GM19324 (cell line): Measurements from ENCODE around the gene NINL.
"Not testable (repeated sequence)": the region's sequence is repeated elsewhere in the genome, so short reads cannot be mapped to it uniquely, and the experiment has no call there.

Source experiments
- ATAC-seq: cut with Tn5 transposase; IDR thresholded peaks from one replicate; pipeline ENCODE4 v1.9.1; 2021; ENCODE audit warnings: mild to moderate bottlenecking, moderate library complexity; ENCODE audit not compliant: unreplicated experiment, low FRiP score

NINL gene

GRCh38 chr20:25489221-25489871, 96.0 kb downstream of the NINL start:
- no peak for ATAC-seq

DNA sequence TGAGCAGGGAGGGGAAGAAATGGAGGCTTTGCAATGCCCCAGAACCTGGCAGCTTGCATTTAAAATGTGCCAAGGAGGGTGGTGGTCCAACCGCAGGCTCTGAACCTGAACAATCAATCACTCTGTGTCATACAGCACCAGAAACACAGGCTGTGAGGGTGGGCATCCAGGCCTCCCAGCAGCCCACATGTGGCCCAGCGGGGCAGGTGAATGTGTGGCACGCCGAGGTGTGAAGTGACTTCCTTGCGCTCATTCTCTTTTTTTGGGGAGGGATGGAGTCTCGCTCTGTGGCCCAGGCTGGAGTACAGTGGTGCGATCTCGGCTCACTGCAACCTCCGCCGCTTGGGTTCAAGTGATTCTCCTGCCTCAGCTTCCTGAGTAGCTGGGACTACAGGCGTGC, 97.4 kb downstream of the NINL start:
- no peak for ATAC-seq

DNA sequence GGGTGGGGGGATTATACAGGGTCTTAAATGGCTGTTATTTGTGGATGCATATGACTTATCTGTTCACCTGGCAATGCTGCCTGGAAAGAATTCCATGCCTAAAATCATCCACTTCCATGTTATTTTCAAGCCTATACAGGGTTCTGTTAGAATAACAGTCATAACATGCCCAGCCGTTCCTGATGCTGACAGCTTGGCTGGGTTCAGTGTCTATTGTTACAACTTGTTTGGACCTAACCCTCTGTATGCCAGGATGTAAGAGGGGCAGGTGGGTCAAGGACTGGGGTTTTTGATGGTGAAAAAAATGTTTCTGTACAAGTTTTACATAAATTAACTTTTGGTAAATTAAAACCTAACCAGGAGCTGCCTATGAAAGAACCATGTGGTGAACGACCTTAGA, 98.0 kb downstream of the NINL start:
- no peak for ATAC-seq

- no peak for ATAC-seq
These were observed 99.0 kb downstream of the NINL start for GRCh38 chr20:25486377-25486776.

DNA sequence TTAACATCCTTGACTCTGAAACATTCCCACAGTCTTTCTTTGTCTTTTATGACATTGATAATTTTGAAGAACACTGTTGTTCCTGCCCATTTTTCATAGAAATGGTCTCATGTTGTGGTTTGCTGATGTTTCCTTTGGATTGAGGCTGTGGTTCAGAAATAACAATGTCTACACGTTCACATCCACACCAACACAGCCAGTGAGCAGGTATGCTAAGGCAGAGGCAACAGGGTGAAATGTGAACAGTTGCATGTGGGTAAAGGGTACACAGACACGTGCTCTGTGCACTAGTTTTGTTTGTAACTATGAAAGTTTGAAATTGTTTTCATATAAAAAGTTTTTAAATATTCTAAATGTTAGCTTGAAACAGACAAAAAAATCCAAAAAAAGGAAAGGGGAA, 99.5 kb downstream of the NINL start:
- ATAC-seq: no peak

DNA sequence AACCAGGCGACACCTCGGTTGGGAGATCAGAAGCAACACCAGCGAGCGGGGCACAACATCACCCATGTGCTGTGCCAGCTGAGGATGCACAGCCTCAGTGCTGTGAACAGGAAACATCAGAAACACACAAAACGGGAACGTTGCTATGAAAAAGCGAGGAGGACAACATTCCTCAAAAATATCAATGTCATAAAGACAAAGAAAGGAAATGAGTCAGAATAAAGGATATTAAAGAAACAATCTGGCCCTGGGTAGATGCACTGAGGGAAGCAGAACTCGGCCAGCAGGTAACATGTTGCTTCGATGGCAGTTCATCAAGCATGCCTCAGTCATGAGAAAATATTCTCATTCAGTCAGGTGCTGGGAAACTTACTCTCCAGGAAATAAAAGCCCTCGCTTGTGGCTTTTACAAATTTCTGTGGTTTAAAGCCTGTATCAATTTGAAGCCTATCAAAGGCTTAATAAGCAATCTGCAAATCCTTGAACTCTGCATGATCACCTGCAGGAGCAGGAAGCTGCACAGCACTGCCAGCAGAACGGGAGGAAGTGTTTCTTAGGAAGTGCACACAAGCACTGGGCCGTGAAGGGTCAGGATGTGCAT, 100.3 kb downstream of the NINL start:
- no peak for ATAC-seq

DNA sequence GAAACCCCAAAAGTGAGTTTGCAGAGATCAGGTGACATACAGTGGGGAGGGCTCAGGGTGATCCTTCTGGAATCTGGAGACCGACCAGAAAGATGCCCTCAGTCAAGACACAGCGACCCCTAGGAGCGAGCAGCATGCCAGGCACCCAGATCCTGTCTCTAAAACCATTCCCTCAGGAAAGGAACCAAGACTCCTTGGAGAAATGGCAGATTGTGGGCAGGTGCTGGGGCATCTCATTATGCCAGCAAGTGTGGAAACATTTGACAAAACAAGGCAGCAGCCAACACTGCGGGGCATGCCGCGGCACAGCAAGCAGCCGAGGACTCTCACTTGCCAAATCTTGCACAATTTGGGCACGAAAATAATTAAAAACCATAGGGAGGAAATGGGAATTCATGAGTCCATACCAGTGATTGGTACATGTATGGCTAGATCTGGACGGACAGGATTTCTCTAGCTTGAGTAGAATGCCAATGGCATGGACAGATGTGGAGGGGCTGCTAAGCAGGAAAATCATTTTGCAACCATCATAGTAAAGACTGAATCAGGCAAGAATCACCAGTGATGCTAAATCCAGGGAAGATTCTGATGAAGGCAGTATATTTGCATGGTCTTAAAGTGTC, 101.0 kb downstream of the NINL start:
- no peak for ATAC-seq

DNA sequence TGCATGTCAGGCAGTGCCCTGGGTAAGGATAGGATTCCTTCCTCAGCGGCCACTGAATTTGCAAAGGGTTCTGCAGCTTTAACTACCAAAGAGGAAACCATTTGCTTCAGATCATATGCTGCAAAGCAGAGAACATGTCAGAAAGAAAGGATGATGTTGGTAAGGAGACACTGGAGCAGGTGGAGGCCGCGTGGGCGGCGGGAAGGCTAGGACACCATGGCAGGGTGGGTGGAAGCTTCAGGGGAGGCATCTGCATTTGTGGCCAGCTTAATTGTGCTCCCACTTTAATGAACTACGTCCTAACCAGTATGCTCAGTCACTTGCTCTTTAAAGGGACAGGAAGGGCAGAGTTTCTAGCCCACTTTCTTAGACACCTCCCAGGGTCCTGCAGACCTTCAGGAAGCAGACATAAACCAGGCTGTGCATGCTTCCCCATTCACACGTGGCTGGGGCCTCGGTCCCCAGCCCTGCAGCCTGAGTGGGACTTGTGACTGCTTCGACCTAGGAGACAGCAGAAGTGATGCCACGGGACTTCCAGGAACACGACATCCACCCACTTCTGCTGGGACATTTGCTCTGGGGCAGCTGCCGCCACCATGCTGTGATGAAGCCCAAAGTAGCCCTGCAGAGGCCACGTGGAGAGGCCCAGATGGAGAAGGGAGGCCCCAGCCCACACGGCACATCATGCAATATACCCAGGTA, 101.7 kb downstream of the NINL start:
- ATAC-seq: no peak

GRCh38 chr20:25481918-25482253, 103.4 kb downstream of the NINL start:
- ATAC-seq: no peak

DNA sequence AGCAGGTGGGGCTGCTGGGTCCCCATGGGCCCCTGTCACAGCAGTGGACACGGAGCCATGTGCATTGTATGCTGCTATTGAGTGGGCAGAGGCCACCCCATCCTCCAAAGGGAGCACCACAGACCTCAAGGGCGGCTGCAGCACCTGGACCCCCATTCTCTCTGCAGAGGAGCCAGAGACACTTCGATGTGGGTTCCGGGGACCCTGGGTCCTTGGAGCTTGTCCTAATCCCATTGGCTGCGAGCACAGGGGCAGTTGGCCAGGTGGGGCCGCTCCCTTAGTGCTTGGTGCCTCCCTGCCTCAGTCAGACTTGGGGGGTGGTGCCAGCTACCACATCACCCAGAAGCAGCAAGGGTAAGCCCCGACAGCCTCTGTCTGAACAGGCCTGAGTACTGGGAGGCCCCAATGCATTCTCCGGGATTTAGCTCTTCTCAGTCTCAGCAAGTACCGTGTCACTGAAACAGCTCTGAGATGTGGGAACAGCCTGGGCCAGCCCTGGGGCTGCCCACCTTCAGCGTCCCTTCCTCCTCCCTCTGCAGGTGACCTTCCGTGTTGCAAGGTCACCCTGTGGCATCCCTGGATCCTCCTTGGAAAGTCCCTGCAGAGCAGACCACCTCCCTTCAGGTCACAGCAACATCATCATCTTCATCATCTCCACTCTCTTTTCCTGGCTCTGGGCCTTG, 104.0 kb downstream of the NINL start:
- no peak for ATAC-seq

- ATAC-seq: no peak
These were observed 104.5 kb downstream of the NINL start for GRCh38 chr20:25480797-25481196.

DNA sequence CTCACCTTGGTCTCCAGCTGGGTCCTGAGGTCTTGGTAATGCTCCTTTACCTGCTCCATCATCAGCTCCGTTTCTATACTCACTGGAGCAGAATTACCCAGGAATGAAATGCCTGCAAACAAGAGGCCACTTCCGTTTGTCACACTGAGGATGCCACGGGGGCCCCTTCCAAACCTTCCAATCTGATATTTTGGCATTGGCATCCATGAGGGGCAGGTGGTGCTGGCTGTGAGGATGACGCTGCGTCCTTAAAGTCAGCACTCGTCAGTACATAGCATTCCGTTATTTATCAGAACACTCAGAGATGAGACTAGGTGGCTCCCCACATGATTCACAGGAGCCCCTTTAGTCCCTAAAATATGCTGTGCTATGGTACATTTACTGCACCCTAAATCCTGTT, 105.2 kb downstream of the NINL start:
- ATAC-seq: no peak

GRCh38 chr20:25479638-25480037, 105.7 kb downstream of the NINL start:
- ATAC-seq: no peak

- ATAC-seq: no peak
These were observed 106.3 kb downstream of the NINL start for GRCh38 chr20:25478889-25479568.

DNA sequence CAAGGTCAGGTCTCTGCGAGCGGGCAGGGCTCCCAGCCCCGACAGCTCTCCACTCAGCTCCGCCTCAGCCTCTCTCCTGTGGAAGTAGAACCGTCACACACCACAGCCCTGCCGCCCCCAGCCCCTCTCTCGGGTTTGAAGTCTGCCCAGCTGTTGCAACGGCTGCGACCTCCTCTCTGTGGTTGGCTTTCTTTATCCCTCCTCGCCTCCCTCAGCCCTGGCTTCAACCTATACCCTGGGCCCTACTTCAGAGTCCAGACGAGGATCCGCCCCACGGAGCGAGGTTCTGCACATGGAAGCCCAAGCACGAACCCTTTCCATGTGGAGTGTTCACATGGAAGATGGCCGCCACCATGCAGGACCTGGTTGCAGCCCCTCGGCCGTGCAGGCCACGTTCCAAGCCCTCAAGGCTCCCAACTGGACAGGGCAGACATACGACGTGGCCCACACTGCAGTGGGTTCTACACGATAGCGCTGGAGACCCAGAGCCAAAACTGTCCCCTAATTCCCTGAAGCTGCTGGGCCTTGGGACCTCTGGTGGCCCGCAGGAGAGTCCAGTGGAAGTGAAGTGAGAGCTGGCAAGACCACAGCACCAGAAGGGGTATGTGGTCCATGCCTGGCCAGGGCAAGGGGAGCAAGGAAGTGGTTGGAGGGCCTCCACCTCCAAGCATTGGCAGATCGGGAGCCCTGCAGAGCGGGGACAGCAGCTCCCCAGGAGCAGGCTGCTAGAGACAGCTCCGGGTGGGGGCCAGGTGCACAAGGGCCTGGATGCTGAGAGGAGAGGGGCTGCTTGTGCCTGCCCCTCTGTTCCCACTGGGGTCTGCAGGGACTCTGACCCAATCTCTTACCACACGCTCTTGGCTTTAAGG, 108.1 kb downstream of the NINL start:
- no peak for ATAC-seq

- ATAC-seq: no peak
These were observed 109.0 kb downstream of the NINL start for GRCh38 chr20:25476106-25477013.

DNA sequence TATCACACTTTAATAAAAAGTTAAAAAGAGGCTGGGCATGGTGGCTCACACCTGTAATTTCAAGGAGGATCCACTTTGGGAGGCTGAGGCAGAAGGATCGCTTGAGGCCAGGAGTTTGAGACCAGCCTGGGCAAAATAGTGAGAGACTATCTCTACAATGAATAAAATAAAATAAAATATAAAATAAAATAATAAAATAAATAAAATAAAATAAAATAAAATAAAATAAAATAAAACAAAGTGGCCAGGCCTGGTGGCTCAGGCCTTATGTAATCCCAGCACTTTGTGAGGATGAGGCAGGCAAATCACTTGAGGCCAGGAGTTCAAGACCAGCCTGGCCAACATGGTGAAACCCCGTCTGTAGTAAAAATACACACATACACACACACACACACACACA, 112.0 kb downstream of the NINL start:
- not testable (repeated sequence) for ATAC-seq

DNA sequence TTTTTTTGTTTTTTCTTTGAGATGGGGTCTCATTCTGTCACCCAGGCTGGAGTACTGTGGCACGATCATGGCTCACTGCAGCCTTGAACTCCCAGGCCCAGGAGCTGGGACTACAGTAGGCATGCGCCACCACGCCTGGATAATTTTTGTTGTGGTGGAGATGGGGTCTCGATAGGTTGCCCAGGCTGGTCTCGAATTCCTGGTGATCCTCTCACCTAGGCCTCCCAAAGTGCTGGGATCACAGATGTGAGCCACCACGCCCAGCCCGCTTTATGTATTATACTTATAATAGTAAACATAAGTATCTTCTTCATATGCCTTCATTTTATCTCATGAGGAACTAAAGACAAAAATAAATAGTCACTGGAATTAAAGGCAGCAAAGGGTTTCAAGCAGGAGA, 114.3 kb downstream of the NINL start:
- ATAC-seq: no peak

- ATAC-seq: peak; percentile 70
These were observed 115.3 kb downstream of the NINL start for GRCh38 chr20:25470045-25470444.
